Hepatocyte (in vitro differentiated cells): Measurements from ENCODE around the gene ZNF501. TPM values are rescaled to one million over a fixed set of nuclear protein-coding genes. Genes with fewer than 3 reads are reported as not detected.

ENCODE experiments used
- DNase-seq: peaks from one replicate; pipeline ENCODE4 v3.0.0-alpha.2; 2016; ENCODE audit warnings: low spot score
- H2AFZ ChIP-seq: fragments of 200-600 bp; sonication (generic); 2 replicates; pipeline ENCODE4 v1.6.0; 2016; ENCODE audit warnings: antibody characterized with exemption, mild to moderate bottlenecking
- H3K27ac ChIP-seq: fragments of 200-600 bp; sonication (generic); 2 replicates; pipeline ENCODE4 v1.5.1; 2016; ENCODE audit warnings: mild to moderate bottlenecking
- H3K27me3 ChIP-seq: fragments of 200-600 bp; sonication (generic); 2 replicates; pipeline ENCODE4 v1.6.1; 2016
- H3K36me3 ChIP-seq: fragments of 200-600 bp; sonication (generic); replicated peaks from 2 replicates; pipeline ENCODE4 v1.5.1; 2016; ENCODE audit warnings: low read depth; ENCODE audit not compliant: insufficient read depth
- H3K4me1 ChIP-seq: fragments of 200-600 bp; sonication (generic); 2 replicates; pipeline ENCODE4 v1.5.1; 2016; ENCODE audit warnings: mild to moderate bottlenecking, moderate library complexity; ENCODE audit not compliant: insufficient read depth
- H3K4me2 ChIP-seq: fragments of 200-600 bp; sonication (generic); 2 replicates; pipeline ENCODE4 v1.6.0; 2016
- H3K4me3 ChIP-seq: fragments of 200-600 bp; sonication (generic); 2 replicates; pipeline ENCODE4 v1.5.1; 2016; ENCODE audit warnings: mild to moderate bottlenecking
- H3K79me2 ChIP-seq: fragments of 200-600 bp; sonication (generic); 2 replicates; pipeline ENCODE4 v1.6.0; 2017; ENCODE audit warnings: mild to moderate bottlenecking
- H3K9me2 ChIP-seq: fragments of 200-600 bp; sonication (generic); replicated peaks from 2 replicates; pipeline ENCODE4 v1.6.0; 2017; ENCODE audit warnings: mild to moderate bottlenecking; ENCODE audit not compliant: insufficient read depth
- H3K9me3 ChIP-seq: fragments of 200-600 bp; sonication (generic); 2 replicates; pipeline ENCODE4 v1.5.1; 2016; ENCODE audit warnings: low read depth, mild to moderate bottlenecking
- H4K20me1 ChIP-seq: fragments of 200-600 bp; sonication (generic); 2 replicates; pipeline ENCODE4 v1.6.0; 2016; ENCODE audit warnings: mild to moderate bottlenecking; ENCODE audit not compliant: insufficient read depth, poor library complexity, severe bottlenecking
- CTCF ChIP-seq: fragments of 200-600 bp; sonication (generic); IDR thresholded peaks from 2 replicates; pipeline ENCODE4 v1.5.1; 2016; ENCODE audit warnings: antibody characterized with exemption, mild to moderate bottlenecking; ENCODE audit not compliant: poor library complexity
- EZH2 ChIP-seq: fragments of 200-600 bp; sonication (generic); IDR thresholded peaks from 2 replicates; pipeline ENCODE4 v1.6.1; 2016; ENCODE audit warnings: antibody characterized with exemption, mild to moderate bottlenecking, borderline replicate concordance
- EZH2phosphoT487 ChIP-seq: fragments of 200-600 bp; sonication (generic); IDR thresholded peaks from one replicate; pipeline ENCODE4 v1.6.1; 2018; ENCODE audit warnings: antibody characterized with exemption, mild to moderate bottlenecking, low read depth, moderate library complexity; ENCODE audit not compliant: unreplicated experiment, severe bottlenecking
- whole genome bisulfite sequencing: methylation state at CpG from one replicate; pipeline ENCODE4 v1.1.6; 2016; ENCODE audit warnings: low lambda C conversion rate; ENCODE audit errors: missing lambda C conversion rate; 5-methylcytosine and 5-hydroxymethylcytosine counted together
- polyA plus RNA-seq: library from polyadenylated mRNA; unstranded; fragments of >200 nt; fragmentation: Nextera tagmentation; extraction: Ambion mirVana; gene quantifications from 2 replicates; pipeline ENCODE4 v1.2.1, GENCODE V29; 2016
- total RNA-seq: library from RNA; depleted of rRNA; stranded (reverse); fragments of >200 nt; gene quantifications from 2 replicates; pipeline ENCODE4 v1.2.3, GENCODE V29; 2014

The ZNF501 gene
- total RNA-seq, result 2.6 and 7.3 TPM in 2 replicates
- 1.6 and 4.8 TPM in 2 replicates for polyA plus RNA-seq

- peaks cover 25% of the 10 kb centered on the region for H3K9me3 ChIP-seq
- TF ChIP-seq EZH2phosphoT487, result no peak
- no peak for TF ChIP-seq EZH2
- TF ChIP-seq CTCF, result no peak
Measured at GRCh38 chr3:44729384-44729910, at the start of gene ZNF501. TSS of gene ZNF501 (plus strand) at chr3:44729635. CDS start at chr3:44734422, 4,787 bp downstream.

GRCh38 chr3:44680921-44681455 is 48.4 kb upstream of the ZNF501 start:
- Histone ChIP-seq H3K27ac (no peak overlapping the region), H3K9me3 (no peaks in the 10 kb centered on the region), H4K20me1 (no peaks in the 10 kb centered on the region), H3K9me2 (no peaks in the 10 kb centered on the region), H3K27me3 (no peaks in the 10 kb centered on the region), H3K36me3 (no peaks in the 10 kb centered on the region), H3K4me2 (no peak overlapping the region), H3K4me3 (no peak overlapping the region), H3K4me1 (no peaks in the 10 kb centered on the region), H3K79me2 (no peaks in the 10 kb centered on the region), H2AFZ (no peak overlapping the region)
- WGBS, result 83% methylated on average over 4 of the region's 4 CpGs
- TF ChIP-seq EZH2phosphoT487 (no peak), EZH2 (no peak), CTCF (no peak)
- no peak for DNase-seq

More at GRCh38 chr3:44729384-44729910, at the start of gene ZNF501:
- Histone ChIP-seq H3K4me1 (no peaks in the 10 kb centered on the region), H3K4me3 (peak within 1 kb of the TSS; percentile 53), H2AFZ (peak within 1 kb of the TSS; percentile 97), H3K9me2 (no peaks in the 10 kb centered on the region), H3K79me2 (no peaks in the 10 kb centered on the region), H3K27ac (peak within 1 kb of the TSS; percentile 57), H3K36me3 (no peaks in the 10 kb centered on the region), H3K4me2 (peak within 1 kb of the TSS; percentile 81), H4K20me1 (no peaks in the 10 kb centered on the region), H3K27me3 (no peaks in the 10 kb centered on the region)
- peak; percentile 94 for DNase-seq
- WGBS, result 18% methylated on average over 46 of the region's 46 CpGs

- Histone ChIP-seq H3K27ac (no peak overlapping the region), H3K4me1 (no peaks in the 10 kb centered on the region), H3K9me2 (no peaks in the 10 kb centered on the region), H3K79me2 (no peaks in the 10 kb centered on the region), H4K20me1 (no peaks in the 10 kb centered on the region), H2AFZ (no peak overlapping the region), H3K27me3 (no peaks in the 10 kb centered on the region), H3K36me3 (no peaks in the 10 kb centered on the region), H3K4me2 (no peak overlapping the region), H3K9me3 (no peaks in the 10 kb centered on the region), H3K4me3 (no peak overlapping the region)
- 79% methylated on average over 2 of the region's 2 CpGs for WGBS
- DNase-seq, result no peak
- TF ChIP-seq EZH2 (no peak), CTCF (no peak), EZH2phosphoT487 (no peak)
Measured at GRCh38 chr3:44682182-44682896, 47.1 kb upstream of the ZNF501 start.
